PC-9 (cell line): ENCODE measurements around the gene EPB41L2. TPM values are rescaled to one million over a fixed set of nuclear protein-coding genes. Genes with fewer than 3 reads are reported as not detected.

Source experiments
- BruUV-seq: library from RNA; stranded (reverse); fragments of 400-500 nt; replicated peaks from 2 replicates; lab custom pipeline; 2021; lab: Mats Ljungman, UMichigan
- CTCF ChIA-PET: fragments of 300-600 bp; sonication (Branson Sonifier 250); formaldehyde crosslinking; loops from one replicate; lab custom pipeline; 2022; ENCODE audit warnings: antibody characterized with exemption; lab: Charles Lee
- POLR2A ChIA-PET: fragments of 300-600 bp; sonication (Branson Sonifier 250); formaldehyde crosslinking; loops from one replicate; lab custom pipeline; 2022; ENCODE audit warnings: antibody characterized with exemption; ENCODE audit not compliant: unreplicated experiment; lab: Charles Lee
- DNase-seq, 2 experiments: peaks; one replicate each; pipeline versions ENCODE4 v3.0.0 to v3.0.0-alpha.2; 2015 to 2022; ENCODE audit warnings: mixed read lengths in 1 of 2
- H2AFZ ChIP-seq: fragments of 200-600 bp; sonication (generic); 2 replicates; pipeline ENCODE4 v1.8.1; 2017; ENCODE audit warnings: antibody characterized with exemption
- H3F3A ChIP-seq: fragments of 200-600 bp; sonication (generic); 2 replicates; pipeline ENCODE4 v1.8.1; 2017; ENCODE audit warnings: antibody characterized with exemption, mild to moderate bottlenecking, low read depth; ENCODE audit not compliant: insufficient read depth
- H3K27ac ChIP-seq: fragments of 200-600 bp; sonication (generic); 2 replicates; pipeline ENCODE4 v1.6.1; 2016; ENCODE audit warnings: mixed run types
- H3K27me3 ChIP-seq: fragments of 200-600 bp; sonication (generic); 2 replicates; pipeline ENCODE4 v1.6.1; 2016; ENCODE audit warnings: low read depth, mixed run types; ENCODE audit not compliant: insufficient read depth
- H3K36me3 ChIP-seq: fragments of 200-600 bp; sonication (generic); 2 replicates; pipeline ENCODE4 v1.6.1; 2016; ENCODE audit warnings: low read depth, mixed run types
- H3K4me1 ChIP-seq: fragments of 200-600 bp; sonication (generic); replicated peaks from 2 replicates; pipeline ENCODE4 v1.6.1; 2016; ENCODE audit warnings: mixed run types; ENCODE audit not compliant: insufficient read depth
- H3K4me2 ChIP-seq: fragments of 200-600 bp; sonication (generic); 2 replicates; pipeline ENCODE4 v1.6.1; 2017; ENCODE audit warnings: mixed run types
- H3K4me3 ChIP-seq: fragments of 200-600 bp; sonication (generic); 2 replicates; pipeline ENCODE4 v1.6.1; 2016; ENCODE audit warnings: mixed run types
- H3K79me2 ChIP-seq: fragments of 200-600 bp; sonication (generic); 2 replicates; pipeline ENCODE4 v1.6.1; 2017; ENCODE audit warnings: low read depth, mixed run types
- H3K9me2 ChIP-seq: fragments of 200-600 bp; sonication (generic); 2 replicates; pipeline ENCODE4 v1.8.1; 2017; ENCODE audit warnings: mild to moderate bottlenecking; ENCODE audit not compliant: insufficient read depth
- H3K9me3 ChIP-seq: fragments of 200-600 bp; sonication (generic); 2 replicates; pipeline ENCODE4 v1.8.1; 2016; ENCODE audit warnings: low read depth; ENCODE audit not compliant: insufficient read depth
- H4K20me1 ChIP-seq: fragments of 200-600 bp; sonication (generic); 2 replicates; pipeline ENCODE4 v1.8.1; 2017; ENCODE audit not compliant: insufficient read depth
- CTCF ChIP-seq: fragments of 200-600 bp; sonication (generic); conservative IDR thresholded peaks from 2 replicates; pipeline ENCODE4 v1.6.1; 2017; ENCODE audit warnings: mixed run types, antibody characterized with exemption, mild to moderate bottlenecking, moderate library complexity
- EZH2 ChIP-seq: fragments of 200-600 bp; sonication (generic); IDR thresholded peaks from 2 replicates; pipeline ENCODE4 v1.8.0; 2017; ENCODE audit warnings: antibody characterized with exemption, low read depth
- intact Hi-C: fragments of 100-400 bp; cut with micrococcal nuclease; formaldehyde crosslinking; loops from one replicate; pipeline ENCODE4 v1.10.0; 2022; ENCODE audit not compliant: unreplicated experiment
- total RNA-seq: library from RNA; stranded (reverse); gene quantifications from 2 replicates; pipeline ENCODE4 v1.2.3, GENCODE V29; 2021

EPB41L2 gene
- total RNA-seq, 1 experiment from 2014 or later: 67.4 TPM

GRCh38 chr6:131059486-131059885 lies 3.6 kb downstream of the EPB41L2 start:
- CTCF ChIA-PET: no interaction called here

GRCh38 chr6:131058236-131058635 lies 4.8 kb downstream of the EPB41L2 start:
- no peak for DNase-seq
- Histone ChIP-seq H3K27me3 (no peaks in the 10 kb centered on the region), H3K9me3 (peaks cover 30% of the 10 kb centered on the region), H3F3A (peaks cover 14% of the 10 kb centered on the region; the same call in 1 of the 2 replicates), H2AFZ (no peak overlapping the region), H3K4me2 (no peak overlapping the region), H3K27ac (no peak overlapping the region), H3K4me1 (peaks cover 6% of the 10 kb centered on the region), H3K79me2 (peaks cover 21% of the 10 kb centered on the region; the same call in 1 of the 2 replicates), H3K36me3 (no peaks in the 10 kb centered on the region), H4K20me1 (no peaks in the 10 kb centered on the region), H3K4me3 (no peak overlapping the region), H3K9me2 (no peaks in the 10 kb centered on the region)
- POLR2A ChIA-PET: no interaction called here
- BruUV-seq: no TSS peak
- CTCF ChIA-PET: no interaction called here
- intact Hi-C loops: no loop called here
- TF ChIP-seq CTCF: no peak
- no peak for TF ChIP-seq EZH2

More at GRCh38 chr6:131059486-131059885, 3.6 kb downstream of the EPB41L2 start:
- no peak overlapping the region for H3K27ac ChIP-seq
- no peaks in the 10 kb centered on the region for H3K36me3 ChIP-seq
- BruUV-seq: no TSS peak
- H3K79me2 ChIP-seq: peaks cover 17% of the 10 kb centered on the region; the same call in 1 of the 2 replicates
- H3K4me3 ChIP-seq: no peak overlapping the region
- H3K4me2 ChIP-seq: no peak overlapping the region
- H3K4me1 ChIP-seq: no peaks in the 10 kb centered on the region; the same call in 1 of the 2 replicates
- TF ChIP-seq EZH2 (no peak), CTCF (no peak)
- H3F3A ChIP-seq: peaks cover 18% of the 10 kb centered on the region; the same call in 1 of the 2 replicates
- H3K9me3 ChIP-seq: peaks cover 18% of the 10 kb centered on the region
- POLR2A ChIA-PET: no interaction called here
- H4K20me1 ChIP-seq: no peaks in the 10 kb centered on the region
- no peak for DNase-seq
- H2AFZ ChIP-seq: no peak overlapping the region
- H3K27me3 ChIP-seq: no peaks in the 10 kb centered on the region
- intact Hi-C loops: no loop called here
- H3K9me2 ChIP-seq: no peaks in the 10 kb centered on the region

GRCh38 chr6:131054392-131055250 lies 8.4 kb downstream of the EPB41L2 start:
- Histone ChIP-seq H3K9me3 (peaks cover 35% of the 10 kb centered on the region), H3K4me3 (no peak overlapping the region), H3K79me2 (peaks cover 8% of the 10 kb centered on the region; the same call in 1 of the 2 replicates), H3K27me3 (no peaks in the 10 kb centered on the region), H3K4me1 (peaks cover 7% of the 10 kb centered on the region), H3K4me2 (no peak overlapping the region), H3K36me3 (no peaks in the 10 kb centered on the region), H2AFZ (no peak overlapping the region), H3K27ac (peak overlapping the region; percentile 42; the same call in 1 of the 2 replicates), H3F3A (0 out of 2 replicates have a peak, but pooled peaks cover 6% of the 10 kb centered on the region), H3K9me2 (no peaks in the 10 kb centered on the region), H4K20me1 (no peaks in the 10 kb centered on the region)
- TF ChIP-seq EZH2: no peak
- no peak for TF ChIP-seq CTCF
- intact Hi-C loops: no loop called here
- no peak for DNase-seq
- CTCF ChIA-PET: no interaction called here
- POLR2A ChIA-PET: no interaction called here
- BruUV-seq: no TSS peak
